Activated naive CD4-positive, alpha-beta T cell treated with anti-CD3 and anti-CD28 coated beads, Interleukin-2, amount 50 U/mL, for 24 hours (primary cell): Measurements from ENCODE around the gene PGBD5.

Experiments used
- H3K27ac Mint-ChIP-seq: one replicate; pipeline ENCODE4 v1.8.0; 2021; ENCODE audit warnings: mild to moderate bottlenecking, mixed read lengths
- H3K27me3 Mint-ChIP-seq: one replicate; pipeline ENCODE4 v1.8.0; 2021; ENCODE audit warnings: mixed read lengths
- H3K36me3 Mint-ChIP-seq: one replicate; pipeline ENCODE4 v1.8.0; 2021; ENCODE audit warnings: mixed read lengths
- H3K4me1 Mint-ChIP-seq: one replicate; pipeline ENCODE4 v1.8.0; 2021; ENCODE audit warnings: mixed read lengths
- H3K4me3 Mint-ChIP-seq: one replicate; pipeline ENCODE4 v1.8.0; 2021; ENCODE audit warnings: mild to moderate bottlenecking, mixed read lengths
- H3K9me3 Mint-ChIP-seq: one replicate; pipeline ENCODE4 v1.8.0; 2021; ENCODE audit warnings: mixed read lengths

The PGBD5 gene

GRCh38 chr1:230339033-230339432, 87.1 kb downstream of the PGBD5 start:
- Mint-ChIP-seq H3K27ac (no peak overlapping the region), H3K9me3 (no peaks in the 10 kb centered on the region), H3K4me1 (no peaks in the 10 kb centered on the region), H3K4me3 (no peak overlapping the region), H3K36me3 (no peaks in the 10 kb centered on the region), H3K27me3 (peaks cover 4% of the 10 kb centered on the region)

GRCh38 chr1:230337266-230337665, 88.9 kb downstream of the PGBD5 start:
- Mint-ChIP-seq H3K27ac (no peak overlapping the region), H3K36me3 (no peaks in the 10 kb centered on the region), H3K4me1 (no peaks in the 10 kb centered on the region), H3K27me3 (peaks cover 7% of the 10 kb centered on the region), H3K4me3 (no peak overlapping the region), H3K9me3 (no peaks in the 10 kb centered on the region)

- H3K9me3 Mint-ChIP-seq, result no peaks in the 10 kb centered on the region
- H3K27ac Mint-ChIP-seq, result no peak overlapping the region
- no peak overlapping the region for H3K4me3 Mint-ChIP-seq
- no peaks in the 10 kb centered on the region for H3K4me1 Mint-ChIP-seq
- H3K36me3 Mint-ChIP-seq, result no peaks in the 10 kb centered on the region
- peaks cover 7% of the 10 kb centered on the region for H3K27me3 Mint-ChIP-seq
These were observed 90.1 kb downstream of the PGBD5 start for GRCh38 chr1:230335861-230336522.

GRCh38 chr1:230334447-230334837, 91.7 kb downstream of the PGBD5 start:
- H3K27ac Mint-ChIP-seq, result no peak overlapping the region

GRCh38 chr1:230333590-230334446, 92.3 kb downstream of the PGBD5 start:
- Mint-ChIP-seq H3K4me1 (no peaks in the 10 kb centered on the region), H3K27ac (no peak overlapping the region), H3K9me3 (no peaks in the 10 kb centered on the region), H3K4me3 (no peak overlapping the region), H3K36me3 (no peaks in the 10 kb centered on the region), H3K27me3 (peaks cover 6% of the 10 kb centered on the region)

More at GRCh38 chr1:230334447-230334837, 91.7 kb downstream of the PGBD5 start:
- Mint-ChIP-seq H3K4me3 (no peak overlapping the region), H3K27me3 (peaks cover 7% of the 10 kb centered on the region), H3K36me3 (no peaks in the 10 kb centered on the region), H3K9me3 (no peaks in the 10 kb centered on the region), H3K4me1 (no peaks in the 10 kb centered on the region)

GRCh38 chr1:230332575-230333066, 93.5 kb downstream of the PGBD5 start:
- Mint-ChIP-seq H3K36me3 (no peaks in the 10 kb centered on the region), H3K4me3 (no peak overlapping the region), H3K9me3 (no peaks in the 10 kb centered on the region), H3K27me3 (peaks cover 5% of the 10 kb centered on the region), H3K4me1 (no peaks in the 10 kb centered on the region), H3K27ac (no peak overlapping the region)

- Mint-ChIP-seq H3K27ac (no peak overlapping the region), H3K4me3 (no peak overlapping the region), H3K9me3 (no peaks in the 10 kb centered on the region), H3K36me3 (no peaks in the 10 kb centered on the region), H3K4me1 (no peaks in the 10 kb centered on the region), H3K27me3 (peaks cover 4% of the 10 kb centered on the region)
These were observed 94.1 kb downstream of the PGBD5 start for GRCh38 chr1:230332061-230332460.

GRCh38 chr1:230330157-230330556, 96.0 kb downstream of the PGBD5 start:
- Mint-ChIP-seq H3K4me1 (no peaks in the 10 kb centered on the region), H3K27me3 (peaks cover 4% of the 10 kb centered on the region), H3K27ac (no peak overlapping the region), H3K4me3 (no peak overlapping the region), H3K36me3 (no peaks in the 10 kb centered on the region), H3K9me3 (no peaks in the 10 kb centered on the region)

- Mint-ChIP-seq H3K36me3 (no peaks in the 10 kb centered on the region), H3K27me3 (peaks cover 2% of the 10 kb centered on the region), H3K4me3 (no peak overlapping the region)
These were observed 97.7 kb downstream of the PGBD5 start for GRCh38 chr1:230328342-230329015.

GRCh38 chr1:230327892-230328284, 98.2 kb downstream of the PGBD5 start:
- Mint-ChIP-seq H3K4me3 (no peak overlapping the region), H3K27ac (no peak overlapping the region), H3K27me3 (no peaks in the 10 kb centered on the region), H3K9me3 (no peaks in the 10 kb centered on the region), H3K36me3 (no peaks in the 10 kb centered on the region), H3K4me1 (no peaks in the 10 kb centered on the region)

More at GRCh38 chr1:230328342-230329015, 97.7 kb downstream of the PGBD5 start:
- Mint-ChIP-seq H3K9me3 (no peaks in the 10 kb centered on the region), H3K4me1 (no peaks in the 10 kb centered on the region), H3K27ac (no peak overlapping the region)

GRCh38 chr1:230326971-230327891, 98.9 kb downstream of the PGBD5 start:
- H3K4me3 Mint-ChIP-seq, result no peak overlapping the region
- no peaks in the 10 kb centered on the region for H3K9me3 Mint-ChIP-seq
- H3K36me3 Mint-ChIP-seq, result no peaks in the 10 kb centered on the region
- H3K4me1 Mint-ChIP-seq, result no peaks in the 10 kb centered on the region
- H3K27me3 Mint-ChIP-seq, result no peaks in the 10 kb centered on the region
- H3K27ac Mint-ChIP-seq, result no peak overlapping the region

- Mint-ChIP-seq H3K4me1 (no peaks in the 10 kb centered on the region), H3K27me3 (no peaks in the 10 kb centered on the region), H3K4me3 (no peak overlapping the region), H3K9me3 (no peaks in the 10 kb centered on the region), H3K27ac (no peak overlapping the region), H3K36me3 (no peaks in the 10 kb centered on the region)
These were observed 102.4 kb downstream of the PGBD5 start for GRCh38 chr1:230323686-230324085.

- Mint-ChIP-seq H3K27ac (no peak overlapping the region), H3K27me3 (no peaks in the 10 kb centered on the region), H3K4me1 (no peaks in the 10 kb centered on the region)
These were observed 103.1 kb downstream of the PGBD5 start for GRCh38 chr1:230322967-230323547.

GRCh38 chr1:230322421-230322756, 103.7 kb downstream of the PGBD5 start:
- H3K9me3 Mint-ChIP-seq, result no peaks in the 10 kb centered on the region
- H3K36me3 Mint-ChIP-seq, result no peaks in the 10 kb centered on the region
- no peaks in the 10 kb centered on the region for H3K4me1 Mint-ChIP-seq
- H3K27me3 Mint-ChIP-seq, result peaks cover 1% of the 10 kb centered on the region
- H3K27ac Mint-ChIP-seq, result no peak overlapping the region
- H3K4me3 Mint-ChIP-seq, result no peak overlapping the region

More at GRCh38 chr1:230322967-230323547, 103.1 kb downstream of the PGBD5 start:
- Mint-ChIP-seq H3K4me3 (no peak overlapping the region), H3K9me3 (no peaks in the 10 kb centered on the region), H3K36me3 (no peaks in the 10 kb centered on the region)
